WI38 (cell line): Measurements from ENCODE around the gene TRIM64.
"Not testable (repeated sequence)": the region's sequence is repeated elsewhere in the genome, so short reads cannot be mapped to it uniquely, and the experiment has no call there.

Source experiments
- H3K4me3 ChIP-seq: 2 replicates; pipeline ENCODE4 v1.5.1; 2011; ENCODE audit warnings: low read depth, mild to moderate bottlenecking, control low read depth, low read length
- CTCF ChIP-seq: IDR thresholded peaks from 2 replicates; pipeline ENCODE4 v1.5.1; 2012; ENCODE audit warnings: low read depth, mild to moderate bottlenecking, control low read depth, low read length

TRIM64 gene, protein sequence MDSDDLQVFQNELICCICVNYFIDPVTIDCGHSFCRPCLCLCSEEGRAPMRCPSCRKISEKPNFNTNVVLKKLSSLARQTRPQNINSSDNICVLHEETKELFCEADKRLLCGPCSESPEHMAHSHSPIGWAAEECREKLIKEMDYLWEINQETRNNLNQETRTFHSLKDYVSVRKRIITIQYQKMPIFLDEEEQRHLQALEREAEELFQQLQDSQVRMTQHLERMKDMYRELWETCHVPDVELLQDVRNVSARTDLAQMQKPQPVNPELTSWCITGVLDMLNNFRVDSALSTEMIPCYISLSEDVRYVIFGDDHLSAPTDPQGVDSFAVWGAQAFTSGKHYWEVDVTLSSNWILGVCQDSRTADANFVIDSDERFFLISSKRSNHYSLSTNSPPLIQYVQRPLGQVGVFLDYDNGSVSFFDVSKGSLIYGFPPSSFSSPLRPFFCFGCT

GRCh38 chr11:89965737-89966136 is at the start of gene TRIM64:
Gene TRIM64 (plus strand): TSS chr11:89966037. CDS start chr11:89968504, 2,467 bp downstream.
- not testable (repeated sequence) for H3K4me3 ChIP-seq

GRCh38 chr11:89922195-89922660 is 43.6 kb upstream of the TRIM64 start, which contains the start of gene TRIM49D1:
Gene TRIM49D1 (minus strand): TSS chr11:89922245. CDS start chr11:89917710, 4,535 bp downstream.
- H3K4me3 ChIP-seq: no peak within 1 kb of the TSS
- TF ChIP-seq CTCF: no peak

GRCh38 chr11:89923764-89924163 is 42.1 kb upstream of the TRIM64 start, which contains the start of gene TRIM49D2:
Gene TRIM49D2 (plus strand): TSS chr11:89924064. CDS start chr11:89926762, 2,698 bp downstream.
- not testable (repeated sequence) for H3K4me3 ChIP-seq

GRCh38 chr11:89960833-89961232 is 5.0 kb upstream of the TRIM64 start:
- H3K4me3 ChIP-seq: not testable (repeated sequence)
